NCI-H146 (cell line): Measurements from ENCODE around the gene TCHH.
"Not testable (repeated sequence)": the region's sequence is repeated elsewhere in the genome, so short reads cannot be mapped to it uniquely, and the experiment has no call there.

Source experiments
- DNase-seq: peaks from one replicate; lab custom pipeline; 2025; lab: John Stamatoyannopoulos, UW

The TCHH gene

DNA sequence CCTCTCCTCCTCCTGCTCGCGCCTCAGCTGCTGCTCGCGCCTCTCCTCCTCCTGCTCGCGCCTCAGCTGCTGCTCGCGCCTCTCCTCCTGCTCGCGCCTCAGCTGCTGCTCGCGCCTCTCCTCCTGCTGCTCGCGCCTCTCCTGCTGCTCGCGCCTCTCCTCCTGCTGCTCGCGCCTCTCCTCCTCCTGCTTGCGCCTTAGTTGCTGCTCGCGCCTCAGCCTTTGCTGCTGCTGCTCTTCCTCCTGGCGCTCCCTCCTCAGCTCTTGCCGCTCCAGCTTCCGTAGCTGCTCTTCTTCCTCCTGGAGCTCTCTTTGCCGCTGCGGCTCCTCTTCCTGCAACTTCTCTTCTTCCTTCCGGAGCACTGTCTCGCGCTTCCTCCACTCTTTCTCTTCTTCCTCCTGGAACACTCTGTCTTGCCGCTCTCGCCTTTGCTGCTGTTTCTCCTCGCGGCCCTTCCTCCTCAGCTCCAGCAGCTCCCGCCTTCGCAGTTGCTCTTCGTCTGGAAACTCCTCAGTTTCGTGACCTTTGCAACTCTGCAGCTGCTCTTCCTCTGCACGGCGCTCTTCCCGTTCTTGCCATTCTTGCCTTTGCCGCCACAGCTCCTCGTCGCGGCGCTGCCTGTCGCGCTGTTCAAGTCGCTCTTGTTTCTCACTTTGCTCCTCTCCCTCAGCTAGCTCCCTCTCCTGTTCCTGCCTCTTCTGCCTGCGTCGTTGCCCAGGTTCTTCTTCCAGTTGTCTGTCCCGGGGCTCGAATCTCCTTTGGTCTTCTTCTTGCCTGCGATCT, 3.0 kb downstream of the TCHH start:
- DNase-seq = peak; percentile 15

DNA sequence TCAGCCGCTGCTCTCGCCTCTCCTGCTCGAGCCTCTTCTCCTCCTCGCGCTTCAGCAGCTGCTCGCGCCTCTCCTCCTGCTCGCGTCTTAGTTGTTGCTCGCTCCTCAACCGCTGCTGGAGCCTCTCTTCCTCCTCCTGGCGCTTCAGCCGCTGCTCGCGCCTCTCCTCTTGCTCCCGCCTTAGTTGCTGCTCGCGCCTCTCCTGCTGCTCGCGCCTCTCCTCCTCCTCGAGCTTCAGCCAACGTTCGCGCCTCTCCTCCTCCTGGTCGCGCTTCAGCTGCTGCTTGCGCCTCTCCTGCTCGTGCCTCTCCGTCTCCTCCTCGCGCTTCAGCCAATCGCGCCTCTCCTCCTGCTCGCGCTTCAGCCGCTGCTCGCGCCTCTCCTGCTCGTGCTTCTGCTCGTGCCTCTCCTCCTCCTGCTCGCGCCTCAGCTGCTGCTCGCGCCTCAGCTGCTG, 3.7 kb downstream of the TCHH start:
- peak; percentile 47 for DNase-seq

DNA sequence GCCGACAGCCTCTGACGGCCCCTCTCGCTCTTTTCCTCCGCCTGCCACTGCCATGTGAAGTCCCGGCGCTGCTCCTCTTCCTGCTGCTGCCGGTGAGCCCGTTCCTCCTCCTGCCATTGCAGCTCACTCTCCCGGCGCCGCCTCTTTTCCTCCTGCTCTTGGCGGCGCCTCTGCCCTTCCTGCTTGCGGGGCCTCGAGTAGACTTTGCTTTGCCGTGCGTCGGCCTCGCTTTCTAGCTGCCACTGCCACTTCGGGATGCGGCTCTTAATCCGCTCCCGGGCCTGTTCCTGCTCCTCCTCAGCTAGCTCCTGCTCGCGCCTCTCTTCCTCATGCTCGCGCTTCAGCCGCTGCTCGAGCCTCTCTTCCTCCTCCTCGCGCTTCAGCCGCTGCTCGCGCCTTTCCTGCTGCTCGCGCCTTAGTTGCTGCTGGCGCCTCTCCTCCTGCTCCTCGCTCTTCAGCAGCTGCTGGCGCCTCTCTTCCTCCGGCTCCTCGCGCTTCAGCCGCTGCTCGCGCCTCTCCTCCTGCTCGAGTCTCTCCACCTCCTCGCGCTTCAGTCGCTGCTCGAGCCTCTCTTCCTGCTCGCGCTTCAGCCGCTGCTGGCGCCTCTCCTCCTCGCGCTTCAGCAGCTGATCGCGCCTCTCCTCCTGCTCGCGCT, 4.3 kb downstream of the TCHH start:
- peak; percentile 37 for DNase-seq

DNA sequence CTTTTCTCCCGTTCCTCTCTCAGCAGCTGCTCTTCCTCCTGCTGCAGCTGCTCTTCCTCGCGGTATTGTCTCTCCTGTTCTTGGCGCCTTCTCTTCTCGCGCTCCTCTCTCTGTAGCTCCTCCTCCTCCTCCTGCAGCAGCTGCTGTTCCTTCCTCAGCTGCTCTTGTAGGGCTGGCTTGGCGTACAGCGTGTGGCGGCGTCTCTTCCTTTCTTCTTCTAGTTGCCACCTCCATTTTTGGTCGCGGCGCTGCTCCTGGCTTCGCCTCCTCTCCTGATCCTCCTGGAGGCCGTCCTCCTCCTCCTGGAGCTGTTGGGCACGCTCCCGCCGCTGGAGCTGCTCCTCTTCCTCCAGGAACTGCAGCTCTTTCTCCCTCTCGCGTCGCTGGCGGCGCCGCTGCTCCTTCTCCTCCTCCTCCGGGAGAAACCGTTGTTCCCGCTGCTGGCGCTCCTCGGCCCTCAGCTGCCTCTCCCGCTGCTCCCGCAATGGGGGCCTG, 4.8 kb downstream of the TCHH start:
- DNase-seq = no peak

DNA sequence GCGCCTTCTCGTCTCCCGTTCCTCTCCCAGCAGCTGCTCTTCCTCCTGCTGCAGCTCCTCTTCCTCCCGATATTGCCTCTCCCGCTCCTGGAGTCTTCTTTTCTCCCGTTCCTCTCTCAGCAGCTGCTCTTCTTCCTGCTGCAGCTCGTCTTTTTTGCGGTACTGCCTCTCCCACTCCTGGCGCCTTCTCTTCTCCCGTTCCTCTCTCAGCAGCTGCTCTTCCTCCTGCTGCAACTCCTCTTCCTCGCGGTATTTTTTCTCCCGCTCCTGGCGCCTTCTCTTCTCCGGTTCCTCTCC, 5.3 kb downstream of the TCHH start:
- DNase-seq = no peak

DNA sequence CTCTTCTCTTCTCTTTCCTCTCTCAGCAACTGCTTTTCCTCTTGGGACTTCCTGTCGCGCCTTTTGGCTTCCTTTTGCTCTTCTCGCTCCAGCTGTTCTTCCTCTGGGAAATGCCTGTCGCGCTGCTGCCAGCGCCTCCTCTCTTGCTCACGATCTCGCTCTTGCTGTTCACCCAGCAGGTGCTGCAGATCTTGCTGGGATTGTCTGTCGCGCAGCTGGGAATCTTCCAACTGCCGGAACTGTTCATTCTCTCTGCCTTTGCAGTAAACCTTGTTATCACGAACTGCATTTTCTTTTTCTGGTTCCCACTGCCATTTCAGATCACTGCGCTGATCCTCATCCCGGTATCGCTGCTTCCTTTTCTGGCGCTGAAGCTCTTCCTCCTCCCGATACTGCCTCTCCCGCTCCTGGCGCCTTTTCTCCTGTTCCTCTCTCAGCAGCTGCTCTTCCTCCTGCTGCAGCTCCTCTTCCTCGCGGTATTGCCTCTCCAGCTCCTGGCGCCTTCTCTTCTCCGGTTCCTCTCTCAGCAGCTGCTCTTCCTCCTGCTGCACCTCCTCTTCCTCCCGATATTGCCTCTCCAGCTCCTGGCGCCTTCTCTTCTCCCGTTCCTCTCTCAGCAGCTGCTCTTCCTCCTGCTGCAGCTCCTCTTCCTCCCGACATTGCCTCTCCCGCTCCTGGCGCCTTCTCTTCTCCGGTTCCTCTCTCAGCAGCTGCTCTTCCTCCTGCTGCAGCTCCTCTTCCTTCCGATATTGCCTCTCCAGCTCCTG, 5.8 kb downstream of the TCHH start:
- DNase-seq = no peak

DNA sequence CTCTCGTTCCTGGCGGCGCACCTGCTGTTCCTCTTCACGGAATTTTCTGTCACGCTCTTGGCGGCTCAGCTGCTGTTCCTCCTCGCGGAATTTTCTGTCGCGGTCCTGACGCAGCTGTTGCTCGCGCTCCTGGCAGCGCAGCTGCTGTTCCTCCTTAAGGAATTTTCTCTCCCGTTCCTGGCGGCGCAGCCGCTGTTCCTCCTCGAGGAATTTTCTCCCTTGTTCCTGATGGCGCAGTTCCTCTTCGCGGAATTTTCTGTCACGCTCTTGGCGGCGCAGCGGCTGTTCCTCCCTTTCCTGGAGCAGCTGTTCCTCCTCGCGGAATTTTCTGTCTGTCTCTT, 6.4 kb downstream of the TCHH start:
- no peak for DNase-seq

DNA sequence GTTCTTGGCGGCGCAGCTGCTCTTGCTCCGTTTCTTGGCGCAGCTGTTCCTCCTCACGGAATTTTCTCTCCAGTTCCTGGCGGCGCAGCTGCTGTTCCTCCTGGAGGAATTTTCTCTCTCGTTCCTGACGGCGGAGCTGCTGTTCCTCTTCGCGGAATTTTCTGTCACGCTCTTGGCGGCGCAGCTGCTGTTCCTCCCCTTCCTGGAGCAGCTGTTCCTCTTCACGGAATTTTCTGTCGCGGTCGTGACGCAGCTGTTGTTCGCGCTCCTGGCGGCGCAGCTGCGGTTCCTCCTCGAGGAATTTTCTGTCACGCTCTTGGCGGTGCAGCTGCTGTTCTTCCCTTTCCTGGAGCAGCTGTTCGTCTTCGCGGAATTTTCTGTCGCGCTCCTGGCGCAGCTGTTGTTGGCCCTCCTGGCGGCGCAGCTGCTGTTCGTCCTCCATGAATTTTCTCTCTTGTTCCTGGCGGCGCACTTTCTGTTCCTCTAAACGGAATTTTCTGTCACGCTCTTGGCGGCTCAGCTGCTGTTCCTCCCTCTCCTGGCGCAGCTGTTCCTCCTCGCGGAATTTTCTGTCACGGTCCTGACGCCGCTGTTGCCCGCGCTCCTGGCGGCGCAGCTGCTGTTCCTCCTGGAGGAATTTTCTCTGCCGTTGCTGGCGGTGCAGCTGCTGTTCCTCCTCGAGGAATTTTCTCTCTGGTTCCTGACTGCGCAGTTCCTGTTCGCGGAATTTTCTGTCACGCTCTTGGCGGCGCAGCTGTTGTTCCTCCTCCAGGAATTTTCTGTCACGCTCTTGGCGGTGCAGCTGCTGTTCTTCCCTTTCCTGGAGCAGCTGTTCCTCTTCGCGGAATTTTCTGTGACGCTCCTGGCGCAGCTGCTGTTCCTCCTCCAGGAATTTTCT, 7.0 kb downstream of the TCHH start:
- DNase-seq = no peak

DNA sequence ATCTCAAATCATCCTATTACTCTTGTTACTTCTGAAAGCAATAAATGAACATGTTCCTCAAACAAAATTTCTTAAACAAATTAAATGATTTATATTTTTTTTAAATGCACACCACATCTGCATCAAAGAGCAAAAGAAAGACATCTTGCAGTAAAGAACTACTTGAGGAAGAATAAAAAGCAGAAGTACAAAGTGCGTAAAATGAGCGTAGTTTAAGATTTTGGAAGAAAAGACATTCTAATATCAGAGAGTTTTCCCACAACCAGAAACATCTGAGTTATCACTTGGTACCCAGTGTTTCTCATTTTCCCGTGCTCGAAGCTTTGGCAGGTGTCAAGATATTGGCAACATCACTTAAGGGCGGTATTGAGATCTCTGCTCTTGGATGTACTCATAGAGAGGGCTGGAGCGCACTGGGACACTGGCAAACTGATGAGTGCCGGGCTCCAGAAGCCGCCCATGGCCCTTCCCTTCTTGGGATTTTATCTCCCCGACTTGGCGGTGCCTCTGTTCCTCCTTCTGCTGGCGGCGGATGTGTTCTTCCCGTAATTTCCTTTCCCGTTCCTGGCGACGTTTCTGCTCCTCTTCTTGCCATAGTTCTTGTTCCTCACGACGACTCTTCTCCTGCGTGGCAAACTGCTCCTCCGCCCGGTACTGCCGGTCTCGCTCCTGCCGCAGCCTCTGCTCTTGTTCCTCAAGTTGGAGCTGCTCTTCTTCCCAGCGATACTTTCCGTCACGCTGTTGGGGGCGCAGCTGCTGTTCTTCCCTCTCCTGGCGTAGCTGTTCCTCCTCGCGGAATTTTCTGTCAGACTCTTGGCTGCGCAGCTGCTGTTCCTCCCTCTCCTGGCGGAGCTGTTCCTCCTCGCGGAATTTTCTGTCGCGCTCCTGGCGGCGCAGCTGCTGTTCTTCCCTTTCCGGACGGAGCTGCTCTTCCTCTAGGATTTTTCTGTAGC, 7.9 kb downstream of the TCHH start:
- no peak for DNase-seq

DNA sequence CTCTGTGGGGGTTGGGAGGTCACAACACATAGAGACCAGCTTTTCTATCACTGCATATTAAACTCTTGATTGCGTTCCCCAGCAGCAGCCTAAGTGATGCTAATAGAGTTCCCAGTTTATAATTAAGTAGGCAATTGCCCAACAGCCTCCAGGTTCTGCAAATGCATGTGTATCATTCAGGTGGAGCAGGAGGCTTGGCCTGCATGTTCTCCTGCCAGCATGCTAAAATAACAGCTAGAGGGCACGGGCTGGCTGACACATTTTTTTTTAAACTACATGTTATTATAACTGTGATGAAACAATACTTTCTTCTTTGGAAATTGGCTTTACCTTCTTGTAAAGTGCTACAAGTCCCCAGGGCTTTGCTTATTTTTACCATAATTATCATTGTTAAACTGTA, 10.4 kb downstream of the TCHH start:
- no peak for DNase-seq

DNA sequence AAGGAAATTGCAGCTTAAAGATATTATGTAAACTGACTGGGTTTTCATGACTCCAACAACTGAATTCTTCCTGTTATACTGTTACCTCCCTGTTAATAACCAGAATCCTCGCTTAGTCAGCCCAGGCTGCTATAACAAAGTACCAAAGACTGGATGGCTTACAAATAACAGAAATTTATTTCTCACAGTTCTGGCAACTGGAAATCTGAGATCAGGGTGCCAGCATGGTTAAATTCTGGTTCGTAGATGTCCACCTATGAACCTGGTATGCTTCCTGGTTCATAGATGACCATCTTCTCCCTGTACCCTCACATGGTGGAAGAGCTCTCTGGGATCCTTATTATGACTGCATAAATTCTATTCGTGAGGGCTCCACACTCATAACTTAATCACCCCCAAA, 18.3 kb downstream of the TCHH start:
- DNase-seq = no peak

DNA sequence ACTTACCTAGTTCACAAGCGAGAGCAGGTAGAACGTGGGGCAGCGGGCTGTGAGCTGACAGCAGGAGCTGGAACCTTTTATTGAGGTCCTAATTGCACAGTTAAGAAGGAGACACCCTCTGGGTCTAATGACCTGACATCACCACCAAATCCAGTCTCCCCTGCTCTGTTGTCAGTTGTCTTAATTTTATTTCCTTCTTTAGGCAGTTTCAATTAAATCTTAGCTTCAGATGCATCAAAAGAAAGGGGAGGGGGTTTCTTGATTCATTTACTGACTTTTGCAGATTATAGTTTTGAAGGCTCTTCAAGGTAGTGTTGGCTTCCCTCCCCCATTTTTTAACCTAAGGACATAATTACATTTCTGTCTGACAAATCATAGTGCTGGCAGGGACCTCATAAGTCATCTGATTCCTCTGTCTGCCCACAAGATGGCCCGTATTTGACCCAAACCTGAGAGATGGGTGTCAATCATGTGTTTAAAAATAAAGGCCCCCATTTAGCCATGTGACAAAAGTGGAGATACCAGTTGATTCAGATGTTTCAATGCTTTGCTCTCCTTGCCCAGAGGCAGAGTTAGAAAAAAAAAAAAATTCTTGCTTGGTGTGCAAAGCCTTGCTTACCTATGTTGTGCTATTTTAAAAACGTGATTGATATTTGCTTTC, 26.1 kb downstream of the TCHH start, which contains the start of gene TCHHL1:
TCHHL1 (minus strand) TSS at position 51 of the 661 bp plus-strand sequence. CDS start 921 bp downstream, outside the sequence.
- DNase-seq = no peak

DNA sequence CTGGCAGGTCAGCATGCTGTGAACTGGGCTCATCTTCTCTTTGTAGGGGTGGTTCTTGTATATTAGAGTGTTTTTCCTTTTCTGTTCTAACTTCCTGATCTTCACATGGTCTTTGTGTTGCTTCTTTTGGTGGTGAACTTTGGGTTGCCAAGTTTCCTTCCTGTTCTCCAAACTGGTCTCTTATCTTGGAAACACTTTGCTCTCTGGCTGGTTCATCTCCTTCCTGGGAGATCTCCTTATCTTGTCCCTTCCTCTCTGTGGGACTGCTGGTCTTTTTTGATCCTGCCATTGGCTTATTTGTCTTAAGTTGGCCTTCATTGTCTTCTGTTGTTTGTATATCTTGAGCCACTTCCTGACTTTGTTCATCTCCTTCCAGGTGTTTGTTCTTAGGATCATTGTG, 28.5 kb downstream of the TCHH start:
- DNase-seq = no peak

DNA sequence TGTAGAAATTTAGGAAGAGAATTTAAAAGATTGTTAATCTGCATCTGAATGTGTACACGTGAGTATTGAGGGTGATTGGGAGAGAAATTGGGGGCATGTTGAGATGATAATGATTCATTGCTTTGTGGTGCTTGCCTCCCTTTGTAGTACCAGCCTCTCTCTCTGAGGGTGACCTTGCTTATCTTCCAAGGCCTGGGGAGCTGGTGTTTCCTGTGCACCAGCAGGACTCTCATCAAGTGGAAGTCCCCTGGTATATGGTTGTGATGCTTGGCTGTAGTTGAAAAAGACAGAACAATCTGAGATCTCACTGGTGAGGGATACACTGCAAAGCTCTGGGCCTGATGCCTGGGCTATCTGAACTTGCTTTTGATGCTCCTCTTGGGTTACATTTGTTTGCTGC, 30.4 kb downstream of the TCHH start:
- no peak for DNase-seq

DNA sequence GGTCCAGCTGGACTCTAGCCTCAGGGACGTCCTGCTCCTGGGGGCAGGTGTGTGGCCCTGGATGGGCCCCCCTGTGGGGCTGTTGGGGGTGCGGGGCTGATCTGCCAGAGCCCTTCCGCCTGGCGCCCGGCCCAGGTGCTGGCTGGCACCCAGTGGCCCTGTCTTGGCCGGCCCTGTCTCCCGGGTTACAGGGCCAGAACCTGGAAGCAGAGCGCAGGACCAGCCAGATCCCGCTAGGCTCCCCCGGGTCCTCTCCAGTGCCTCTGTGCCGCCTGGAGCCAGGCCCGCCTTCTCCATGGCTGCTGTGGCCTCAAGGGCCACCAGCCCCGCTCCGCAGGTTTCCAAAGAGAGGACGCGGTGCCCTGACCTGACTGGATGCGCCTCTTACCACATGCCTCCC, 34.2 kb downstream of the TCHH start:
- not testable (repeated sequence) for DNase-seq

DNA sequence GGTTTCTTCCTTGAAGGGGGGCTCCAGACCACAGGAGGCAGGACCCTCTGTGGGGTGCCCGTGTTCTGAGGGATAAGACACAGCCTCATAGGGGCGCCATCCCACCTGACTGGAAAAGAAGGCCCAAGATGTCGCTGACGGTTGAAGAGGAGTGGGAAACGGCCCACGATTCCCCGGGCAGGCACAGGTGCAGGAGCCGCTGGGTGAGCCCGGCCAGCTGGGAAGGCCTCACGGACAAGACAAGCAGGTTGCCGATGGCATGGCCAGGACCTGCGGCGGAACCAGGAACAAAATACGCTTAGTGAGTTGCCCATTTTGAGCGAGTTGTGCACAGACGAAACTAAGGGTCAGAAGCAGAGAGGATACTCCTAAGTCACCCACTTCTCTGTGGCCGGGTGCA, 34.8 kb downstream of the TCHH start:
- DNase-seq = not testable (repeated sequence)

DNA sequence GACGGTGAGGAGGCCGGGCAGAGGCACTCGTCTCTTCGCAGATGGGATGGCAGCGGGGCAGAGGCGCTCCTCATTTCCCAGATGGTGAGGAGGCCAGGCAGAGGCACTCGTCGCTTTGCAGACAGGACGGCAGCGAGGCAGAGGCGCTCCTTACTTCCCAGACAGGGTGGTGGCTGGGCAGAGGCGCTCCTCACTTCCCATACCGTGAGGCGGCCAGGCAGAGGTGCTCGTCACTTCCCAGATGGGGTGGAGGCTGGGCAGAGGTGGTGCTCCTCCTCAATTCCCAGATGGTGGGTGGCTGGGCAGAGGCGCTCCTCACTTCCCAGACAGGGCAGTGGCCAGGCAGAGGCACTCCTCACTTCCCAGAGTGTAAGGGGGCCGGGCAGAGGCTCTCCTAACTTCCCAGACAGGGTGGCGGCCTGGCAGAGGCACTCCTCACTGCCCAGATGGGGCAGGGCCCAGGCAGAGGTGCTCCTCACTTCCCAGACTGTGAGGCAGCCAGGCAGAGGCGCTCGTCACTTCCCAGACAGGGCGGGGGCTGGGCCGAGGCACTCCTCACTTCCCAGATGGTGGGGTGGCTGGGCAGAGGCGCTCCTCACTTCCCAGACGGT, 36.3 kb downstream of the TCHH start:
- no peak for DNase-seq

DNA sequence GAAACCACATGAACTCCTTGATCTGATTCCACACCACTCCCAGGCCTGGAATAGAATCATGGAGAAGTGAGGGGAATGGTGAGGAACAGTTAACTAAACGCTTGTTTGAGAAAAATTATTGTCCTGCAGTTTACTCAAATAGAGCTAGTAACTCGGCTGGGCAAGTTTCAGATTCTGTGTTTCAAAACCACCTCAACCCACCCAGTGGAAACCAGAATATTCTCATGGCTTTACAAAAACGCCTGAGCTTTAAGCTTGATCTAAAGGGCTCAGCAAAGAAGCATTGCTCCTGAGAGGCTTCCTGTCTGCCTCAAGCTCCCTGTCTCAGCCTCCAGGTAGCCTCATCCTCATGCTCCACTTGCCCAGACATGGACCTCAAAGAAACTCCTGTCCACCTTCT, 42.9 kb downstream of the TCHH start:
- no peak for DNase-seq

DNA sequence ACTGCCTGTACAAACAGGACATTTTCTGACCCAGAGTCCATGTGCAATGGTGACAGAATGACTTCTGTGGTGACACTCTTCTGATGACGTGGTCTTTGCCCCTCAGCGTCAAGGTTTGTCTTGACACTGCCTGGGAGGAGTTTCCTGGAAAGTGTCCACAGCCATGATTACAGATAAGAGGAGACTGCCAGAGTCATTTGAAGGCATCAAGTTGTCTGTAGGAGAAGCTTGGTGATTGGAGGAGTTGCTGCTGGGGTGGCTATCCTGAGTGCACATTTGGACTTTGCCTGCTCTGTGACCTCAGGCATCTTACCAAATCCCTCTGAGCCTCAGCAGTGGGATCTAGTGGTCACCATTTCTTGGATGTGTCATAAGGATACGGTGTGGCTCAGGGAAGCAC, 44.1 kb downstream of the TCHH start:
- DNase-seq = no peak

DNA sequence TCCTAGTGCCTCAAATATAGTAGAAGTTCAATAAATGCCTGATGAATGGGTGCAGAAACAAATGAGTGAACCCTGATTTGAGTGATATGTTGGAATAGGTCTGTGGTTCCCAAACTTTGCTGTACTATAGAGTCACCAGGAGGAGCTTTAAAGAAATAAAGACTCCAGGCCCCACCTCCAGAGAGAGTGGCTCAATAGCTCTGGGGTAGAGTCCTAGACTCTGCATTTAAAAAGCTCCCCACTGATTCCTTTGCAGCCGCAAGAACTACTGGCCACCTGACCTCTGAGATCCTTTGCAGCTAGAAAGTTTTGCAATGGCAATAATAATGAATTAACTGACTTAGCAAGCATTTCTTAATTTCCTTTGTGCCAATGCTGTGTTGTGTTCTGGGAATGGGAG, 47.3 kb downstream of the TCHH start:
- no peak for DNase-seq
